K562 (cell line): ENCODE measurements around the gene SERPINH1. TPM values are rescaled to one million over a fixed set of nuclear protein-coding genes. Genes with fewer than 3 reads are reported as not detected.
A peak's percentile ranks its signal among the peaks of the same experiment; 100 is the strongest.

Experiments used
- FIP1L1 ChIP-seq: fragments of 200-400 bp; formaldehyde crosslinking; IDR thresholded peaks from 2 replicates; pipeline ENCODE4 v1.6.1; 2018; ENCODE audit warnings: mild to moderate bottlenecking, low read depth, low read length; ENCODE audit not compliant: poor library complexity, severe bottlenecking
- FOXA1 ChIP-seq: fragments of 450-650 bp; IDR thresholded peaks from 2 replicates; pipeline ENCODE4 v1.6.1; 2016; ENCODE audit warnings: mild to moderate bottlenecking, borderline replicate concordance
- GTF2A2 ChIP-seq: IDR thresholded peaks from 2 replicates; pipeline ENCODE4 v1.6.1; 2016; ENCODE audit warnings: mild to moderate bottlenecking, missing genetic modification characterization, missing compliant biosample characterization
- KAT2B ChIP-seq: IDR thresholded peaks from one replicate; pipeline ENCODE4 v1.6.1; 2012; ENCODE audit warnings: low read depth, mild to moderate bottlenecking, control low read depth, inconsistent platforms, low read length, moderate library complexity
- KLF16 ChIP-seq: IDR thresholded peaks from 2 replicates; pipeline ENCODE4 v1.6.1; 2016; ENCODE audit warnings: antibody characterized with exemption
- MTA1 ChIP-seq: fragments of 450-650 bp; IDR thresholded peaks from 2 replicates; pipeline ENCODE4 v1.6.1; 2017; ENCODE audit warnings: borderline replicate concordance
- MTA3 ChIP-seq: fragments of 450-650 bp; formaldehyde crosslinking; IDR thresholded peaks from 2 replicates; pipeline ENCODE4 v1.6.1; 2017; ENCODE audit warnings: mild to moderate bottlenecking, borderline replicate concordance
- NONO ChIP-seq, 2 experiments: fragments of 200-400 bp in 1 of 2; fragments of 450-650 bp in 1 of 2; formaldehyde crosslinking in 1 of 2; IDR thresholded peaks; 2 replicates each; pipeline ENCODE4 v1.6.1; 2017; ENCODE audit warnings: low read depth in 2 of 2, mild to moderate bottlenecking in 2 of 2, moderate library complexity in 2 of 2, low read length in 1 of 2
- PATZ1 ChIP-seq: fragments of 250-450 bp; sonication (Bioruptor Pico); IDR thresholded peaks from 2 replicates; pipeline ENCODE4 v1.5.0; 2020; ENCODE audit warnings: mild to moderate bottlenecking, borderline replicate concordance
- PML ChIP-seq: IDR thresholded peaks from 2 replicates; pipeline ENCODE4 v1.6.1; 2012; ENCODE audit warnings: low read length, inconsistent platforms
- PRMT5 ChIP-seq: sonication (generic); formaldehyde crosslinking; IDR thresholded peaks from 2 replicates; pipeline ENCODE4 v1.5.0; 2020; ENCODE audit warnings: missing genetic modification reagents
- TAL1 ChIP-seq: fragments of 450-650 bp; IDR thresholded peaks from 2 replicates; pipeline ENCODE4 v1.6.1; 2016; ENCODE audit warnings: mild to moderate bottlenecking
- ZBTB5 ChIP-seq: fragments of 450-650 bp; IDR thresholded peaks from 2 replicates; pipeline ENCODE4 v1.6.1; 2017; ENCODE audit warnings: antibody characterized with exemption
- ZNF282 ChIP-seq: sonication (generic); formaldehyde crosslinking; IDR thresholded peaks from 2 replicates; pipeline ENCODE4 v1.8.1; 2023; ENCODE audit warnings: missing genetic modification reagents
- polyA plus RNA-seq, 8 experiments: library from polyadenylated mRNA; depleted of rRNA in 4 of 8; stranded (reverse) in 5 of 8; unstranded in 3 of 8; fragments of >200 nt; fragmentation: Nextera tagmentation in 2 of 8; fragmentation: Illumina TruSeq in 1 of 8; extraction: Ambion mirVana in 2 of 8; extraction: Trizol in 1 of 8; gene quantifications; 2 replicates each; pipeline versions ENCODE4 v1.2.1 to v1.2.3, GENCODE V29; 2011 to 2014; ENCODE audit warnings: inconsistent platforms in 1 of 8, missing spikeins in 1 of 8
- total RNA-seq, 7 experiments: library from RNA; depleted of rRNA in 6 of 7; stranded (reverse); fragments of >200 nt in 6 of 7; fragmentation: Illumina TruSeq in 2 of 7; extraction: Trizol in 2 of 7; gene quantifications; 2 replicates each; pipeline versions ENCODE4 v1.2.1 to v1.2.3, GENCODE V29; 2011 to 2021; ENCODE audit warnings: low replicate concordance in 1 of 7

The SERPINH1 gene
- total and polyA plus RNA-seq, 9 of the 15 experiments (the other 6 are each of a cell fraction or from before 2014, with no cell fraction given) = 2.8 to 106 (median 67.9) TPM

DNA sequence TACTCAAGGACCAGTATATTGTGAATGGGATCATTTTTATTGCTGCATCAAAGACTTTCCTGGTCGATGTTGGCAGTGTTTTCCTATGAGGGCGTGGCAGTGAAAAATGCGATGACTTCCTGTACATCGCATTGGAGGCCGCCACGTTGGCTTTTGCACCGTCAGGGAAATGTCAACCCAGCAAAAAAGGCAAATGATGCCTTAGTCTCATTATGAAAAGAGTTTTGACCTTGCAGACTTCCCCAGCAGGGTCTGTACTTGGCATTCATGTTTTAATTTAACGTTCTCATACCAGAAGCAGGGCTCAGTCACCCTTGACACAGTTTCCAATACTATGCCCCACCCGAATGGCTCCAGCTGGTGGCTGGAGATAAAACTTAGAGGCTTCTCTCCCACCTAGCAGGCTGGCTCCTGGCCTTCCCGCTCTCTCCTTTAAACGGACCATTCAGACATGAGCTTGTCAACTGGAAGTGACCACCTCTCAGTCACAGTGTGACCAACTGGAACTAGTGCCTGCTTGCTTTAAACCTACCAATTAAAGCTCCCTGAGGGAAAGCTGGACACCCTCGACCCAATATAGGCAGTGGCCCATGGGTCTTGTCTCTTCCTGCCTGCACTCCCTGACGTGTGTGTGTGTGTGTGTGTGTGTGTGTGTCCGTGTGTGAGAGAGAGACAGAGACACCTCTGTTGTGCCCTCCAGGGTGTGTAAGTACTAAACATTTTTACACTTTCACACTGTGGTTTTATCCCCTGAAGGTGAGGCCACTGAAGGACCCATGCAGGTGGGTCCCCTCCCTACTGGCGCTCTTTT, 27.6 kb upstream of the SERPINH1 start (continued):
- TF ChIP-seq ZBTB5 (peak; percentile 63), TAL1 (peak; percentile 94), FIP1L1 (no peak), PRMT5 (CRISPR knock-in tag) (no peak), GTF2A2 (tag) (no peak; the same call in 1 of the 2 replicates), KAT2B (no peak), FOXA1 (no peak), ZNF282 (CRISPR knock-in tag) (no peak), PML (peak; percentile 88), MTA1 (no peak), PATZ1 (no peak), MTA3 (peak; percentile 82), KLF16 (peak; percentile 93), NONO (IDR thresholded peaks at IDR 0.05; ENCODE audit: low read depth in 2 of 2, low read length in 1 of 2) (0 out of 4 replicates have a peak, but pooled peaks of 1 of the 2 experiments have one; percentile 29)
